Measurements from ENCODE around the gene C1RL.
"Not testable (repeated sequence)": the region's sequence is repeated elsewhere in the genome, so short reads cannot be mapped to it uniquely, and the experiment has no call there.

Gene C1RL

GRCh38 chr12:7060353-7060954 is 48.6 kb downstream of the C1RL start, which contains the start of gene C1S:
Gene C1S (plus strand): TSS chr12:7060718. CDS start chr12:7061913, 1,195 bp downstream.
- DNase-seq: peak in 1 of 2 experiments; percentile 17

GRCh38 chr12:7059780-7060179 is 49.2 kb downstream of the C1RL start:
- no peak for DNase-seq

GRCh38 chr12:7058850-7059395 is 50.1 kb downstream of the C1RL start:
- no peak for DNase-seq

GRCh38 chr12:7058163-7058845 is 50.7 kb downstream of the C1RL start:
- no peak for DNase-seq

- DNase-seq: not testable (repeated sequence)
Measured at GRCh38 chr12:7055736-7056135, 53.3 kb downstream of the C1RL start.

- no peak for DNase-seq
Measured at GRCh38 chr12:7054925-7055324, 54.1 kb downstream of the C1RL start.

GRCh38 chr12:7049973-7050372 is 59.0 kb downstream of the C1RL start:
- not testable (repeated sequence) for DNase-seq

GRCh38 chr12:7049445-7049951 is 59.5 kb downstream of the C1RL start:
- DNase-seq: not testable (repeated sequence)

- no peak for DNase-seq
Measured at GRCh38 chr12:7047306-7047705, 61.7 kb downstream of the C1RL start.

GRCh38 chr12:7046383-7047105 is 62.5 kb downstream of the C1RL start:
- DNase-seq: no peak

- DNase-seq: no peak
Measured at GRCh38 chr12:7045913-7046312, 63.1 kb downstream of the C1RL start.
